HL-60/S4 treated with retinoic acid at 250 ng/mL for 4 days and 3 days (cell line): ENCODE data around the gene CITED4.
"Not testable (repeated sequence)": the region's sequence is repeated elsewhere in the genome, so short reads cannot be mapped to it uniquely, and the experiment has no call there.

Source experiments
- in situ Hi-C: fragments of 300-500 bp; cut with MboI; formaldehyde crosslinking; loops from 2 replicates; pipeline ENCODE4 v1.7.0; 2022; ENCODE audit warnings: low sequenced_read_pairs

The CITED4 gene

GRCh38 chr1:40862008-40862863 is at the start of gene CITED4:
Gene CITED4, minus strand, starts transcription at chr1:40862363. Its CDS starts 236 bp downstream, at chr1:40862127.
- in situ Hi-C loops = no loop called here

- in situ Hi-C loops = no loop called here
Measured at GRCh38 chr1:40911105-40911504, 48.9 kb upstream of the CITED4 start.

GRCh38 chr1:40909281-40909680 is 47.1 kb upstream of the CITED4 start:
- in situ Hi-C loops = no loop called here

- in situ Hi-C loops = no loop called here
Measured at GRCh38 chr1:40908350-40908749, 46.2 kb upstream of the CITED4 start.

- in situ Hi-C loops = no loop called here
Measured at GRCh38 chr1:40907899-40908298, 45.7 kb upstream of the CITED4 start.

GRCh38 chr1:40906781-40907400 is 44.7 kb upstream of the CITED4 start:
- in situ Hi-C loops = no loop called here

GRCh38 chr1:40905061-40905460 is 42.9 kb upstream of the CITED4 start:
- in situ Hi-C loops = no loop called here

- in situ Hi-C loops = no loop called here
Measured at GRCh38 chr1:40903106-40903505, 40.9 kb upstream of the CITED4 start.

GRCh38 chr1:40901886-40902852 is 40.0 kb upstream of the CITED4 start:
- in situ Hi-C loops = no loop called here

- in situ Hi-C loops = no loop called here
Measured at GRCh38 chr1:40899230-40899870, 37.2 kb upstream of the CITED4 start.

- in situ Hi-C loops = no loop called here
Measured at GRCh38 chr1:40898431-40898901, 36.3 kb upstream of the CITED4 start.

GRCh38 chr1:40897513-40897912 is 35.4 kb upstream of the CITED4 start:
- in situ Hi-C loops = no loop called here

- in situ Hi-C loops = no loop called here
Measured at GRCh38 chr1:40896482-40896881, 34.3 kb upstream of the CITED4 start.

GRCh38 chr1:40895601-40896000 is 33.4 kb upstream of the CITED4 start:
- in situ Hi-C loops = no loop called here

- in situ Hi-C loops = not testable (repeated sequence)
Measured at GRCh38 chr1:40894858-40895257, 32.7 kb upstream of the CITED4 start.

- in situ Hi-C loops = no loop called here
Measured at GRCh38 chr1:40894455-40894854, 32.3 kb upstream of the CITED4 start.

- in situ Hi-C loops = no loop called here
Measured at GRCh38 chr1:40893946-40894345, 31.8 kb upstream of the CITED4 start.

- in situ Hi-C loops = no loop called here
Measured at GRCh38 chr1:40892354-40892753, 30.2 kb upstream of the CITED4 start.

GRCh38 chr1:40890771-40891170 is 28.6 kb upstream of the CITED4 start:
- in situ Hi-C loops = no loop called here

- in situ Hi-C loops = no loop called here
Measured at GRCh38 chr1:40887652-40888051, 25.5 kb upstream of the CITED4 start.

GRCh38 chr1:40887012-40887378 is 24.8 kb upstream of the CITED4 start:
- in situ Hi-C loops = no loop called here
